Kidney capillary endothelial cell (primary cell): ENCODE data around the gene GRPEL2.
"Not testable (repeated sequence)": the region's sequence is repeated elsewhere in the genome, so short reads cannot be mapped to it uniquely, and the experiment has no call there.

ENCODE experiments used
- DNase-seq: peaks from one replicate; pipeline ENCODE4 v3.0.0-alpha.2; 2018; ENCODE audit warnings: low spot score

The GRPEL2 gene

GRCh38 chr5:149376711-149377447 is 31.6 kb downstream of the GRPEL2 start:
- no peak for DNase-seq

GRCh38 chr5:149378241-149378820 is 33.0 kb downstream of the GRPEL2 start:
- DNase-seq: no peak

- DNase-seq: no peak
These were observed 34.0 kb downstream of the GRPEL2 start, which contains the start of gene IL17B for GRCh38 chr5:149379177-149379761. TSS of gene IL17B (minus strand) at chr5:149379292. CDS start at chr5:149379225, 67 bp downstream.

- no peak for DNase-seq
These were observed 34.6 kb downstream of the GRPEL2 start for GRCh38 chr5:149379818-149380374.

- DNase-seq: no peak
These were observed 35.3 kb downstream of the GRPEL2 start for GRCh38 chr5:149380466-149381121.

GRCh38 chr5:149381261-149381985 is 36.1 kb downstream of the GRPEL2 start:
- no peak for DNase-seq

GRCh38 chr5:149381986-149382338 is 36.7 kb downstream of the GRPEL2 start:
- peak; percentile 71 for DNase-seq

GRCh38 chr5:149382517-149383220 is 37.4 kb downstream of the GRPEL2 start:
- no peak for DNase-seq

- no peak for DNase-seq
These were observed 38.1 kb downstream of the GRPEL2 start for GRCh38 chr5:149383399-149383798.

GRCh38 chr5:149386166-149386565 is 40.9 kb downstream of the GRPEL2 start:
- DNase-seq: no peak

GRCh38 chr5:149387081-149387631 is 41.9 kb downstream of the GRPEL2 start:
- no peak for DNase-seq

- DNase-seq: no peak
These were observed 42.7 kb downstream of the GRPEL2 start for GRCh38 chr5:149387982-149388381.

GRCh38 chr5:149388498-149389190 is 43.3 kb downstream of the GRPEL2 start:
- no peak for DNase-seq

GRCh38 chr5:149389552-149390495 is 44.5 kb downstream of the GRPEL2 start:
- no peak for DNase-seq

- not testable (repeated sequence) for DNase-seq
These were observed 45.8 kb downstream of the GRPEL2 start for GRCh38 chr5:149391076-149391475.

GRCh38 chr5:149391524-149391923 is 46.2 kb downstream of the GRPEL2 start:
- DNase-seq: no peak

- no peak for DNase-seq
These were observed 47.4 kb downstream of the GRPEL2 start for GRCh38 chr5:149392718-149393117.

GRCh38 chr5:149394996-149395395 is 49.7 kb downstream of the GRPEL2 start:
- not testable (repeated sequence) for DNase-seq

- DNase-seq: no peak
These were observed 52.2 kb downstream of the GRPEL2 start for GRCh38 chr5:149397530-149397929.
